ENCODE measurements around the gene CLTC.
"Not testable (repeated sequence)": the region's sequence is repeated elsewhere in the genome, so short reads cannot be mapped to it uniquely, and the experiment has no call there.

Gene CLTC

GRCh38 chr17:59647288-59647687 is 27.6 kb downstream of the CLTC start:
- Histone ChIP-seq H3K4me1 (ENCODE audit: control insufficient read depth in 1 of 2, insufficient read depth in 2 of 2, low read length in 2 of 2) (peaks cover 18 to 23% of the 10 kb centered on the region in 2 donors), H3K9ac (ENCODE audit: low read depth in 1 of 2, low read length in 2 of 2) (no peak overlapping the region), H3K36me3 (ENCODE audit: control insufficient read depth in 1 of 2, insufficient read depth in 2 of 2, low read length in 2 of 2) (peaks cover 39 to 67% of the 10 kb centered on the region in 2 donors), H3K27me3 (ENCODE audit: control insufficient read depth in 1 of 2, insufficient read depth in 2 of 2, low read length in 2 of 2) (no peaks in the 10 kb centered on the region), H3K4me3 (ENCODE audit: low read depth in 1 of 2, low read length in 2 of 2) (no peak overlapping the region), H3K27ac (ENCODE audit: low read depth, low read length) (no peak overlapping the region), H3K9me3 (ENCODE audit: control insufficient read depth in 1 of 2, low read length in 2 of 2) (no peaks in the 10 kb centered on the region)

GRCh38 chr17:59649886-59650285 is 30.2 kb downstream of the CLTC start:
- peaks cover 6 to 8% of the 10 kb centered on the region in 2 donors for H3K4me1 ChIP-seq (ENCODE audit: control insufficient read depth in 1 of 2, insufficient read depth in 2 of 2, low read length in 2 of 2)
- peaks cover 40 to 83% of the 10 kb centered on the region in 2 donors for H3K36me3 ChIP-seq (ENCODE audit: control insufficient read depth in 1 of 2, insufficient read depth in 2 of 2, low read length in 2 of 2)
- no peak overlapping the region for H3K27ac ChIP-seq (ENCODE audit: low read depth, low read length)

GRCh38 chr17:59650642-59651041 is 30.9 kb downstream of the CLTC start:
- H3K27me3 ChIP-seq (ENCODE audit: control insufficient read depth in 1 of 2, insufficient read depth in 2 of 2, low read length in 2 of 2) = no peaks in the 10 kb centered on the region
- peaks cover 38 to 91% of the 10 kb centered on the region in 2 donors for H3K36me3 ChIP-seq (ENCODE audit: control insufficient read depth in 1 of 2, insufficient read depth in 2 of 2, low read length in 2 of 2)
- H3K9me3 ChIP-seq (ENCODE audit: control insufficient read depth in 1 of 2, low read length in 2 of 2) = no peaks in the 10 kb centered on the region
- H3K4me3 ChIP-seq (ENCODE audit: low read depth in 1 of 2, low read length in 2 of 2) = no peak overlapping the region
- H3K27ac ChIP-seq (ENCODE audit: low read depth, low read length) = no peak overlapping the region
- H3K4me1 ChIP-seq (ENCODE audit: control insufficient read depth in 1 of 2, insufficient read depth in 2 of 2, low read length in 2 of 2) = peaks cover 0 to 1% of the 10 kb centered on the region in 2 donors
- H3K9ac ChIP-seq (ENCODE audit: low read depth in 1 of 2, low read length in 2 of 2) = no peak overlapping the region

More at GRCh38 chr17:59649886-59650285, 30.2 kb downstream of the CLTC start:
- Histone ChIP-seq H3K9ac (ENCODE audit: low read depth in 1 of 2, low read length in 2 of 2) (no peak overlapping the region), H3K27me3 (ENCODE audit: control insufficient read depth in 1 of 2, insufficient read depth in 2 of 2, low read length in 2 of 2) (no peaks in the 10 kb centered on the region), H3K9me3 (ENCODE audit: control insufficient read depth in 1 of 2, low read length in 2 of 2) (no peaks in the 10 kb centered on the region), H3K4me3 (ENCODE audit: low read depth in 1 of 2, low read length in 2 of 2) (no peak overlapping the region)

GRCh38 chr17:59651346-59651745 is 31.7 kb downstream of the CLTC start:
- no peaks in the 10 kb centered on the region for H3K4me1 ChIP-seq (ENCODE audit: control insufficient read depth in 1 of 2, insufficient read depth in 2 of 2, low read length in 2 of 2)

GRCh38 chr17:59652119-59652518 is 32.4 kb downstream of the CLTC start:
- Histone ChIP-seq H3K4me3 (ENCODE audit: low read depth in 1 of 2, low read length in 2 of 2) (no peak overlapping the region), H3K36me3 (ENCODE audit: control insufficient read depth in 1 of 2, insufficient read depth in 2 of 2, low read length in 2 of 2) (peaks cover 39 to 92% of the 10 kb centered on the region in 2 donors), H3K27me3 (ENCODE audit: control insufficient read depth in 1 of 2, insufficient read depth in 2 of 2, low read length in 2 of 2) (no peaks in the 10 kb centered on the region), H3K9me3 (ENCODE audit: control insufficient read depth in 1 of 2, low read length in 2 of 2) (no peaks in the 10 kb centered on the region), H3K9ac (ENCODE audit: low read depth in 1 of 2, low read length in 2 of 2) (no peak overlapping the region), H3K4me1 (ENCODE audit: control insufficient read depth in 1 of 2, insufficient read depth in 2 of 2, low read length in 2 of 2) (no peaks in the 10 kb centered on the region), H3K27ac (ENCODE audit: low read depth, low read length) (no peak overlapping the region)

More at GRCh38 chr17:59651346-59651745, 31.7 kb downstream of the CLTC start:
- Histone ChIP-seq H3K9me3 (ENCODE audit: control insufficient read depth in 1 of 2, low read length in 2 of 2) (no peaks in the 10 kb centered on the region), H3K27ac (ENCODE audit: low read depth, low read length) (no peak overlapping the region), H3K27me3 (ENCODE audit: control insufficient read depth in 1 of 2, insufficient read depth in 2 of 2, low read length in 2 of 2) (no peaks in the 10 kb centered on the region), H3K4me3 (ENCODE audit: low read depth in 1 of 2, low read length in 2 of 2) (no peak overlapping the region), H3K36me3 (ENCODE audit: control insufficient read depth in 1 of 2, insufficient read depth in 2 of 2, low read length in 2 of 2) (peaks cover 36 to 93% of the 10 kb centered on the region in 2 donors), H3K9ac (ENCODE audit: low read depth in 1 of 2, low read length in 2 of 2) (no peak overlapping the region)

- H3K4me1 ChIP-seq (ENCODE audit: control insufficient read depth in 1 of 2, insufficient read depth in 2 of 2, low read length in 2 of 2) = not testable (repeated sequence)
- H3K36me3 ChIP-seq (ENCODE audit: control insufficient read depth in 1 of 2, insufficient read depth in 2 of 2, low read length in 2 of 2) = peaks cover 30 to 89% of the 10 kb centered on the region in 2 donors
Measured at GRCh38 chr17:59656624-59657023, 36.9 kb downstream of the CLTC start.

GRCh38 chr17:59666235-59666634 is 46.5 kb downstream of the CLTC start:
- Histone ChIP-seq H3K36me3 (ENCODE audit: control insufficient read depth in 1 of 2, insufficient read depth in 2 of 2, low read length in 2 of 2) (peaks cover 45 to 74% of the 10 kb centered on the region in 2 donors), H3K4me3 (ENCODE audit: low read depth in 1 of 2, low read length in 2 of 2) (no peak overlapping the region), H3K4me1 (ENCODE audit: control insufficient read depth in 1 of 2, insufficient read depth in 2 of 2, low read length in 2 of 2) (peaks cover 20 to 34% of the 10 kb centered on the region in 2 donors), H3K9me3 (ENCODE audit: control insufficient read depth in 1 of 2, low read length in 2 of 2) (no peaks in the 10 kb centered on the region), H3K27me3 (ENCODE audit: control insufficient read depth in 1 of 2, insufficient read depth in 2 of 2, low read length in 2 of 2) (no peaks in the 10 kb centered on the region), H3K27ac (ENCODE audit: low read depth, low read length) (no peak overlapping the region), H3K9ac (ENCODE audit: low read depth in 1 of 2, low read length in 2 of 2) (no peak overlapping the region)

More at GRCh38 chr17:59656624-59657023, 36.9 kb downstream of the CLTC start:
- H3K4me3 ChIP-seq (ENCODE audit: low read depth in 1 of 2, low read length in 2 of 2); H3K27ac ChIP-seq (ENCODE audit: low read depth, low read length); H3K9me3 ChIP-seq (ENCODE audit: control insufficient read depth in 1 of 2, low read length in 2 of 2); H3K9ac ChIP-seq (ENCODE audit: low read depth in 1 of 2, low read length in 2 of 2); H3K27me3 ChIP-seq (ENCODE audit: control insufficient read depth in 1 of 2, insufficient read depth in 2 of 2, low read length in 2 of 2): not testable (repeated sequence)

- H3K27me3 ChIP-seq (ENCODE audit: control insufficient read depth in 1 of 2, insufficient read depth in 2 of 2, low read length in 2 of 2) = no peaks in the 10 kb centered on the region
- no peak overlapping the region for H3K4me3 ChIP-seq (ENCODE audit: low read depth in 1 of 2, low read length in 2 of 2)
- peaks cover 25 to 41% of the 10 kb centered on the region in 2 donors for H3K4me1 ChIP-seq (ENCODE audit: control insufficient read depth in 1 of 2, insufficient read depth in 2 of 2, low read length in 2 of 2)
- H3K9ac ChIP-seq (ENCODE audit: low read depth in 1 of 2, low read length in 2 of 2) = no peak overlapping the region
- no peaks in the 10 kb centered on the region for H3K9me3 ChIP-seq (ENCODE audit: control insufficient read depth in 1 of 2, low read length in 2 of 2)
- peaks cover 45 to 62% of the 10 kb centered on the region in 2 donors for H3K36me3 ChIP-seq (ENCODE audit: control insufficient read depth in 1 of 2, insufficient read depth in 2 of 2, low read length in 2 of 2)
- no peak overlapping the region for H3K27ac ChIP-seq (ENCODE audit: low read depth, low read length)
Measured at GRCh38 chr17:59668816-59669215, 49.1 kb downstream of the CLTC start.

- Histone ChIP-seq H3K27me3 (ENCODE audit: control insufficient read depth in 1 of 2, insufficient read depth in 2 of 2, low read length in 2 of 2) (no peaks in the 10 kb centered on the region), H3K4me1 (ENCODE audit: control insufficient read depth in 1 of 2, insufficient read depth in 2 of 2, low read length in 2 of 2) (peaks cover 25 to 41% of the 10 kb centered on the region in 2 donors), H3K9me3 (ENCODE audit: control insufficient read depth in 1 of 2, low read length in 2 of 2) (no peaks in the 10 kb centered on the region), H3K9ac (ENCODE audit: low read depth in 1 of 2, low read length in 2 of 2) (no peak overlapping the region), H3K27ac (ENCODE audit: low read depth, low read length) (no peak overlapping the region), H3K4me3 (ENCODE audit: low read depth in 1 of 2, low read length in 2 of 2) (no peak overlapping the region), H3K36me3 (ENCODE audit: control insufficient read depth in 1 of 2, insufficient read depth in 2 of 2, low read length in 2 of 2) (peaks cover 46 to 62% of the 10 kb centered on the region in 2 donors)
Measured at GRCh38 chr17:59669411-59669810, 49.7 kb downstream of the CLTC start.

- Histone ChIP-seq H3K27me3 (ENCODE audit: control insufficient read depth in 1 of 2, insufficient read depth in 2 of 2, low read length in 2 of 2) (no peaks in the 10 kb centered on the region), H3K9me3 (ENCODE audit: control insufficient read depth in 1 of 2, low read length in 2 of 2) (no peaks in the 10 kb centered on the region), H3K27ac (ENCODE audit: low read depth, low read length) (no peak overlapping the region), H3K36me3 (ENCODE audit: control insufficient read depth in 1 of 2, insufficient read depth in 2 of 2, low read length in 2 of 2) (peaks cover 48 to 62% of the 10 kb centered on the region in 2 donors), H3K4me3 (ENCODE audit: low read depth in 1 of 2, low read length in 2 of 2) (no peak overlapping the region), H3K9ac (ENCODE audit: low read depth in 1 of 2, low read length in 2 of 2) (no peak overlapping the region), H3K4me1 (ENCODE audit: control insufficient read depth in 1 of 2, insufficient read depth in 2 of 2, low read length in 2 of 2) (peaks cover 25 to 41% of the 10 kb centered on the region in 2 donors)
Measured at GRCh38 chr17:59669944-59670343, 50.2 kb downstream of the CLTC start.

GRCh38 chr17:59671386-59671785 is 51.7 kb downstream of the CLTC start:
- Histone ChIP-seq H3K27ac (ENCODE audit: low read depth, low read length) (no peak overlapping the region), H3K4me1 (ENCODE audit: control insufficient read depth in 1 of 2, insufficient read depth in 2 of 2, low read length in 2 of 2) (peaks cover 25 to 41% of the 10 kb centered on the region in 2 donors), H3K9me3 (ENCODE audit: control insufficient read depth in 1 of 2, low read length in 2 of 2) (no peaks in the 10 kb centered on the region), H3K27me3 (ENCODE audit: control insufficient read depth in 1 of 2, insufficient read depth in 2 of 2, low read length in 2 of 2) (no peaks in the 10 kb centered on the region), H3K36me3 (ENCODE audit: control insufficient read depth in 1 of 2, insufficient read depth in 2 of 2, low read length in 2 of 2) (peaks cover 53 to 66% of the 10 kb centered on the region in 2 donors), H3K4me3 (ENCODE audit: low read depth in 1 of 2, low read length in 2 of 2) (no peak overlapping the region), H3K9ac (ENCODE audit: low read depth in 1 of 2, low read length in 2 of 2) (no peak overlapping the region)
